ENCODE results near the gene CDC123. TPM values are rescaled to one million over a fixed set of nuclear protein-coding genes. Genes with fewer than 3 reads are reported as not detected.

Gene CDC123
- total RNA-seq, 1 experiment from 2014 or later = 132 TPM

GRCh38 chr10:12187321-12187905 lies 8.6 kb upstream of the CDC123 start (continued):
- no peak for TF ChIP-seq REST (IDR thresholded peaks at IDR 0.05; ENCODE audit: low read depth)
- no peak for TF ChIP-seq CBX3 (IDR thresholded peaks at IDR 0.05; ENCODE audit: low read depth)

- no peak overlapping the region for H3K4me2 ChIP-seq (ENCODE audit: low read length)
- H2AFZ ChIP-seq (ENCODE audit: low read depth, low read length, poor library complexity, severe bottlenecking) = no peak overlapping the region
- intact Hi-C loops (cut with micrococcal nuclease) = no loop called here
- no peaks in the 10 kb centered on the region for H3K9me3 ChIP-seq (ENCODE audit: control insufficient read depth in 1 of 2, insufficient read depth in 1 of 2, low read depth in 1 of 2, low read length in 2 of 2)
- ChIA-PET RAD21 (ENCODE audit: low non-redundant PET in 1 of 2, low total read pairs in 2 of 2, uncharacterized antibody in 2 of 2, unreplicated experiment in 2 of 2) (no interaction called here), POLR2A (no interaction called here), CTCF (no interaction called here)
- ATAC-seq (no peak), DNase-seq (ENCODE audit: low read depth, low spot score) (no peak)
- H3K36me3 ChIP-seq (ENCODE audit: control insufficient read depth in 1 of 2, insufficient read depth in 2 of 2, low read length in 2 of 2) = peaks cover 20 to 30% of the 10 kb centered on the region in 2 experiments; a peak in 3 of 4 replicates
- H3K4me1 ChIP-seq (ENCODE audit: control insufficient read depth in 1 of 2, insufficient read depth in 2 of 2, low read length in 2 of 2) = peaks cover 3 to 4% of the 10 kb centered on the region in 2 experiments; a peak in 2 of 4 replicates
- no peak overlapping the region for H3K9ac ChIP-seq (ENCODE audit: low read length)
- TF ChIP-seq FOSL1 (IDR thresholded peaks at IDR 0.05; ENCODE audit: low read depth) (no peak), ZBTB33 (IDR thresholded peaks at IDR 0.05; ENCODE audit: extremely low read depth, insufficient replicate concordance, low read length) (no peak), YY1 (IDR thresholded peaks at IDR 0.05; ENCODE audit: extremely low read depth, insufficient replicate concordance, low read depth, low read length) (no peak), ZNF274 (IDR thresholded peaks at IDR 0.05; ENCODE audit: low read depth, low read length) (no peak), CEBPB (IDR thresholded peaks at IDR 0.05; ENCODE audit: low read depth) (no peak), JUND (IDR thresholded peaks at IDR 0.05) (no peak), SP1 (IDR thresholded peaks at IDR 0.05; ENCODE audit: low read depth) (no peak), EZH2phosphoT487 (IDR thresholded peaks at IDR 0.05; ENCODE audit: borderline replicate concordance) (no peak)
- H3K79me2 ChIP-seq (ENCODE audit: insufficient read depth, low read length) = peaks cover 84% of the 10 kb centered on the region
- no TSS peak for BruUV-seq (replicated peaks)
- H3K9me2 ChIP-seq (ENCODE audit: insufficient read depth) = no peaks in the 10 kb centered on the region
- H3K27me3 ChIP-seq (ENCODE audit: insufficient read depth, low read length) = no peaks in the 10 kb centered on the region
- no peak overlapping the region for H3K27ac ChIP-seq (ENCODE audit: low read depth, low read length)
- H3K4me3 ChIP-seq (replicated peaks in 1 of 2; ENCODE audit: low read depth in 1 of 2, low read length in 2 of 2) = no peak overlapping the region
- peaks cover 11% of the 10 kb centered on the region; the same call in 1 of the 2 replicates for H4K20me1 ChIP-seq (ENCODE audit: insufficient read depth)
Measured at GRCh38 chr10:12188656-12189055, 7.3 kb upstream of the CDC123 start.

Data from HCT116 (cell line).